Keratinocyte (primary cell): ENCODE measurements around the gene MIS12. TPM values are rescaled to one million over a fixed set of nuclear protein-coding genes. Genes with fewer than 3 reads are reported as not detected.

Source experiments
- DNase-seq: peaks from one replicate; pipeline ENCODE4 v3.0.0-alpha.2; 2011; ENCODE audit warnings: low read depth, missing footprints, low spot score
- FAIRE-seq: peaks from 2 replicates; lab custom pipeline; 2011; peaks lifted over from hg19 to GRCh38; lab: Jason Lieb, UNC
- H2AFZ ChIP-seq: 2 replicates; pipeline ENCODE4 v1.6.0; 2012; ENCODE audit warnings: low read length, control low read depth, inconsistent platforms; ENCODE audit not compliant: control insufficient read depth
- H3K27ac ChIP-seq: 2 replicates; pipeline ENCODE4 v1.5.1; 2011; ENCODE audit warnings: low read length; ENCODE audit not compliant: control insufficient read depth, insufficient read depth
- H3K27me3 ChIP-seq: 3 replicates; pipeline ENCODE4 v1.6.0; 2011; ENCODE audit warnings: low read length; ENCODE audit not compliant: control insufficient read depth, insufficient read depth; ENCODE audit errors: extremely low read depth
- H3K36me3 ChIP-seq, 2 experiments: 2 replicates in 1 of 2; 3 replicates in 1 of 2; pipeline ENCODE4 v1.5.1; 2011; ENCODE audit warnings: low read length in 2 of 2, mild to moderate bottlenecking in 1 of 2; ENCODE audit not compliant: control insufficient read depth in 2 of 2, insufficient read depth in 2 of 2; ENCODE audit errors: extremely low read depth in 1 of 2
- H3K4me1 ChIP-seq: 3 replicates; pipeline ENCODE4 v1.5.1; 2011; ENCODE audit warnings: low read length; ENCODE audit not compliant: control insufficient read depth, insufficient read depth; ENCODE audit errors: extremely low read depth
- H3K4me2 ChIP-seq: 3 replicates; pipeline ENCODE4 v1.6.0; 2011; ENCODE audit warnings: low read depth, low read length; ENCODE audit not compliant: control insufficient read depth, insufficient read depth; ENCODE audit errors: extremely low read depth
- H3K4me3 ChIP-seq, 3 experiments: fragments of 200-600 bp in 1 of 3; sonication (generic) in 1 of 3; 2 replicates in 2 of 3; 3 replicates in 1 of 3; pipeline ENCODE4 v1.5.1; 2011 to 2016; ENCODE audit warnings: low read length in 3 of 3, mild to moderate bottlenecking in 3 of 3, control low read depth in 2 of 3, inconsistent platforms in 1 of 3, low read depth in 1 of 3, mixed read lengths in 1 of 3, mixed run types in 1 of 3, moderate library complexity in 1 of 3; ENCODE audit not compliant: control insufficient read depth in 2 of 3, insufficient read depth in 2 of 3; ENCODE audit errors: extremely low read depth in 1 of 3
- H3K79me2 ChIP-seq: 2 replicates; pipeline ENCODE4 v1.6.0; 2012; ENCODE audit warnings: low read length; ENCODE audit not compliant: control insufficient read depth, insufficient read depth
- H3K9ac ChIP-seq: 3 replicates; pipeline ENCODE4 v1.6.0; 2011; ENCODE audit warnings: low read length; ENCODE audit not compliant: control insufficient read depth, insufficient read depth; ENCODE audit errors: extremely low read depth
- H3K9me1 ChIP-seq: 3 replicates; pipeline ENCODE4 v1.6.0; 2011; ENCODE audit warnings: low read length; ENCODE audit not compliant: control insufficient read depth, insufficient read depth; ENCODE audit errors: extremely low read depth
- H3K9me3 ChIP-seq: 2 replicates; pipeline ENCODE4 v1.5.1; 2012; ENCODE audit warnings: low read depth, low read length; ENCODE audit not compliant: control insufficient read depth
- H4K20me1 ChIP-seq: 3 replicates; pipeline ENCODE4 v1.6.0; 2011; ENCODE audit warnings: low read length; ENCODE audit not compliant: control insufficient read depth, insufficient read depth; ENCODE audit errors: extremely low read depth
- CTCF ChIP-seq, 3 experiments: IDR thresholded peaks in 1 of 3; conservative IDR thresholded peaks in 1 of 3; optimal IDR thresholded peaks in 1 of 3; 2 replicates in 2 of 3; 3 replicates in 1 of 3; pipeline versions ENCODE3 to v1.5.1; 2011; ENCODE audit warnings: low read length in 3 of 3, mild to moderate bottlenecking in 3 of 3, moderate library complexity in 2 of 3, control low read depth in 1 of 3, inconsistent platforms in 1 of 3; ENCODE audit not compliant: insufficient read depth in 2 of 3; ENCODE audit errors: extremely low read depth in 1 of 3
- EZH2 ChIP-seq: IDR thresholded peaks from one replicate; pipeline ENCODE4 v1.6.1; 2012; ENCODE audit warnings: inconsistent platforms, mild to moderate bottlenecking, low read length, moderate library complexity
- dilution Hi-C: fragments of 300-500 bp; cut with MboI; formaldehyde crosslinking; loops from one replicate; pipeline ENCODE4 v1.7.0; 2020; ENCODE audit warnings: low sequenced_read_pairs; ENCODE audit not compliant: extremely low pct_ligation_motif_present
- polyA plus RNA-seq, 5 experiments: library from polyadenylated mRNA; depleted of rRNA in 3 of 5; stranded (reverse) in 3 of 5; stranded (forward) in 1 of 5; unstranded in 1 of 5; fragments of >200 nt; gene quantifications; 1 replicate in 1 of 5; 2 replicates in 3 of 5; 3 replicates in 1 of 5; pipeline versions ENCODE4 v1.2.1 to v1.2.3, GENCODE V29; 2011 to 2012; ENCODE audit warnings: missing spikeins in 2 of 5, low read depth in 1 of 5, low replicate concordance in 1 of 5

The MIS12 gene
- polyA plus RNA-seq, 1 donor (not counting 4 experiments of a cell fraction or from before 2014, with no cell fraction given) = 20.6 TPM

- DNase-seq (no peak), FAIRE-seq (no peak)
- no peaks in the 10 kb centered on the region for H3K9me3 ChIP-seq
- H3K27ac ChIP-seq = no peak overlapping the region
- H3K4me3 ChIP-seq = no peak overlapping the region
- H3K36me3 ChIP-seq = peaks cover 8 to 19% of the 10 kb centered on the region in 2 experiments
- no peak overlapping the region for H2AFZ ChIP-seq
- H3K4me2 ChIP-seq = no peak overlapping the region
- H3K4me1 ChIP-seq = no peaks in the 10 kb centered on the region
- peaks cover 21% of the 10 kb centered on the region for H3K79me2 ChIP-seq
- no peak overlapping the region for H3K9ac ChIP-seq
- TF ChIP-seq CTCF (optimal IDR thresholded peaks at IDR 0.05 in 1 of 3, IDR thresholded peaks at IDR 0.05 in 1 of 3, conservative IDR thresholded peaks at IDR 0.05 in 1 of 3; ENCODE audit: extremely low read depth in 1 of 3, insufficient read depth in 2 of 3, low read length in 3 of 3) (no peak), EZH2 (no peak)
- dilution Hi-C loops = no loop called here
- H3K27me3 ChIP-seq = no peaks in the 10 kb centered on the region
- H3K9me1 ChIP-seq = no peaks in the 10 kb centered on the region
- H4K20me1 ChIP-seq = no peaks in the 10 kb centered on the region
Measured at GRCh38 chr17:5492970-5493369, 6.6 kb downstream of the MIS12 start.

GRCh38 chr17:5499476-5500231 lies 13.3 kb downstream of the MIS12 start:
- Histone ChIP-seq H3K9me1 (peaks cover 2% of the 10 kb centered on the region), H3K4me2 (no peak overlapping the region), H3K4me3 (no peak overlapping the region), H3K4me1 (no peaks in the 10 kb centered on the region), H3K9ac (no peak overlapping the region), H3K36me3 (peaks cover 0 to 6% of the 10 kb centered on the region in 2 experiments), H3K27ac (no peak overlapping the region), H3K9me3 (no peaks in the 10 kb centered on the region), H3K79me2 (no peaks in the 10 kb centered on the region), H4K20me1 (no peaks in the 10 kb centered on the region), H2AFZ (no peak overlapping the region), H3K27me3 (no peaks in the 10 kb centered on the region)
- no peak for DNase-seq
- TF ChIP-seq EZH2 (no peak), CTCF (optimal IDR thresholded peaks at IDR 0.05 in 1 of 3, IDR thresholded peaks at IDR 0.05 in 1 of 3, conservative IDR thresholded peaks at IDR 0.05 in 1 of 3; ENCODE audit: extremely low read depth in 1 of 3, insufficient read depth in 2 of 3, low read length in 3 of 3) (no peak)
- dilution Hi-C loops = no loop called here
- FAIRE-seq = no peak
